Prostate gland (tissue), 2 donors: ENCODE data around the gene PLTP. TPM values are rescaled to one million over a fixed set of nuclear protein-coding genes. Genes with fewer than 3 reads are reported as not detected.

Experiments
- DNase-seq: peaks from one replicate; pipeline ENCODE4 v3.0.0-alpha.2; 2019; ENCODE audit warnings: low spot score
- H3K27ac ChIP-seq, 2 donors: fragments of 200-600 bp; sonication (generic); 2 replicates each; pipeline ENCODE4 v1.5.1; 2017 to 2019
- H3K27me3 ChIP-seq: fragments of 200-600 bp; sonication (generic); replicated peaks from 2 replicates; pipeline ENCODE4 v1.5.1; 2019; ENCODE audit not compliant: insufficient read depth
- H3K36me3 ChIP-seq, 2 donors: fragments of 200-600 bp; sonication (generic); 1 replicate in 1 of 2; 2 replicates in 1 of 2; pipeline versions ENCODE4 v1.5.1 to v1.8.1; 2017 to 2019
- H3K4me1 ChIP-seq: fragments of 200-600 bp; sonication (generic); replicated peaks from 2 replicates; pipeline ENCODE4 v1.5.1; 2019
- H3K4me3 ChIP-seq, 2 donors: fragments of 200-600 bp; sonication (generic); 2 replicates each; pipeline ENCODE4 v1.5.1; 2017 to 2019
- H3K9me3 ChIP-seq: fragments of 200-600 bp; sonication (generic); 2 replicates; pipeline ENCODE4 v1.5.1; 2017
- CTCF ChIP-seq, 4 experiments: fragments of 200-600 bp in 2 of 4; fragments of 450-650 bp in 2 of 4; sonication (generic) in 2 of 4; IDR thresholded peaks; 1 replicate in 3 of 4; 2 replicates in 1 of 4; pipeline ENCODE4 v1.5.1; 2016 to 2019; ENCODE audit warnings: antibody characterized with exemption in 4 of 4, mild to moderate bottlenecking in 2 of 4, moderate library complexity in 2 of 4
- POLR2A ChIP-seq: fragments of 450-650 bp; IDR thresholded peaks from one replicate; pipeline ENCODE4 v1.6.1; 2016; ENCODE audit warnings: antibody characterized with exemption, mild to moderate bottlenecking
- POLR2AphosphoS5 ChIP-seq: sonication (generic); formaldehyde crosslinking; IDR thresholded peaks from one replicate; pipeline ENCODE4 v1.6.1; 2017; ENCODE audit warnings: antibody characterized with exemption
- WGBS: methylation state at CpG from one replicate; pipeline ENCODE4 v1.1.5; 2018; 5-methylcytosine and 5-hydroxymethylcytosine counted together
- intact Hi-C: fragments of 100-400 bp; cut with DNase I; formaldehyde crosslinking; loops from one replicate; pipeline ENCODE4 v1.14.2; 2022
- total RNA-seq, 2 donors: library from RNA; depleted of rRNA; stranded (reverse); fragments of >200 nt; gene quantifications; one replicate each; pipeline ENCODE4 v1.1.0, GENCODE V29; 2016

The PLTP gene
- total RNA-seq, 2 donors from 2014 or later: 29.4 to 101 TPM

GRCh38 chr20:45909336-45909808 lies 2.6 kb downstream of the PLTP start:
- Histone ChIP-seq H3K36me3 (no peaks in the 10 kb centered on the region), H3K27ac (no peak overlapping the region), H3K27me3 (no peaks in the 10 kb centered on the region), H3K4me3 (no peak overlapping the region), H3K9me3 (no peaks in the 10 kb centered on the region), H3K4me1 (no peaks in the 10 kb centered on the region)
- no peak for DNase-seq
- TF ChIP-seq CTCF (IDR thresholded peaks at IDR 0.05) (no peak), POLR2A (no peak), POLR2AphosphoS5 (no peak)
- intact Hi-C loops: no loop called here
- 91% methylated on average over 12 of the region's 12 CpGs for WGBS

- Histone ChIP-seq H3K27me3 (no peaks in the 10 kb centered on the region), H3K36me3 (no peaks in the 10 kb centered on the region), H3K27ac (no peak overlapping the region), H3K4me1 (no peaks in the 10 kb centered on the region), H3K9me3 (no peaks in the 10 kb centered on the region), H3K4me3 (no peak overlapping the region)
- intact Hi-C loops: no loop called here
- DNase-seq: no peak
- TF ChIP-seq POLR2AphosphoS5 (no peak), CTCF (IDR thresholded peaks at IDR 0.05) (no peak), POLR2A (no peak)
- WGBS: 90% methylated on average over 2 of the region's 2 CpGs
Measured at GRCh38 chr20:45908084-45908483, 3.9 kb downstream of the PLTP start.

GRCh38 chr20:45907219-45907948 lies 4.6 kb downstream of the PLTP start:
- no peak for TF ChIP-seq CTCF (IDR thresholded peaks at IDR 0.05)
- TF ChIP-seq POLR2AphosphoS5: no peak
- TF ChIP-seq POLR2A: no peak
- Histone ChIP-seq H3K9me3 (no peaks in the 10 kb centered on the region), H3K27ac (no peak overlapping the region), H3K27me3 (no peaks in the 10 kb centered on the region), H3K4me1 (no peaks in the 10 kb centered on the region), H3K36me3 (no peaks in the 10 kb centered on the region), H3K4me3 (no peak overlapping the region)
- WGBS: 93% methylated on average over 17 of the region's 17 CpGs
- no peak for DNase-seq
- intact Hi-C loops: no loop called here

- H3K4me3 ChIP-seq: no peak overlapping the region
- H3K4me1 ChIP-seq: no peaks in the 10 kb centered on the region
- no peak for DNase-seq
- no peaks in the 10 kb centered on the region for H3K36me3 ChIP-seq
- intact Hi-C loops: no loop called here
- WGBS: 92% methylated on average over 8 of the region's 8 CpGs
- no peak for TF ChIP-seq POLR2A
- TF ChIP-seq CTCF (IDR thresholded peaks at IDR 0.05): no peak
- no peak for TF ChIP-seq POLR2AphosphoS5
- H3K9me3 ChIP-seq: no peaks in the 10 kb centered on the region
- H3K27me3 ChIP-seq: no peaks in the 10 kb centered on the region
- no peak overlapping the region for H3K27ac ChIP-seq
Measured at GRCh38 chr20:45905505-45906079, 6.4 kb downstream of the PLTP start.
